ENCODE results near the gene CENPE.

The CENPE gene

GRCh38 chr4:103076747-103077347, 121.3 kb downstream of the CENPE start, which contains the start of gene SLC9B2:
SLC9B2 (minus strand) TSS chr4:103076761; CDS start chr4:103067550, 9,211 bp downstream.
- DNase-seq (ENCODE audit: low read depth in 2 of 2) = no peak

DNA sequence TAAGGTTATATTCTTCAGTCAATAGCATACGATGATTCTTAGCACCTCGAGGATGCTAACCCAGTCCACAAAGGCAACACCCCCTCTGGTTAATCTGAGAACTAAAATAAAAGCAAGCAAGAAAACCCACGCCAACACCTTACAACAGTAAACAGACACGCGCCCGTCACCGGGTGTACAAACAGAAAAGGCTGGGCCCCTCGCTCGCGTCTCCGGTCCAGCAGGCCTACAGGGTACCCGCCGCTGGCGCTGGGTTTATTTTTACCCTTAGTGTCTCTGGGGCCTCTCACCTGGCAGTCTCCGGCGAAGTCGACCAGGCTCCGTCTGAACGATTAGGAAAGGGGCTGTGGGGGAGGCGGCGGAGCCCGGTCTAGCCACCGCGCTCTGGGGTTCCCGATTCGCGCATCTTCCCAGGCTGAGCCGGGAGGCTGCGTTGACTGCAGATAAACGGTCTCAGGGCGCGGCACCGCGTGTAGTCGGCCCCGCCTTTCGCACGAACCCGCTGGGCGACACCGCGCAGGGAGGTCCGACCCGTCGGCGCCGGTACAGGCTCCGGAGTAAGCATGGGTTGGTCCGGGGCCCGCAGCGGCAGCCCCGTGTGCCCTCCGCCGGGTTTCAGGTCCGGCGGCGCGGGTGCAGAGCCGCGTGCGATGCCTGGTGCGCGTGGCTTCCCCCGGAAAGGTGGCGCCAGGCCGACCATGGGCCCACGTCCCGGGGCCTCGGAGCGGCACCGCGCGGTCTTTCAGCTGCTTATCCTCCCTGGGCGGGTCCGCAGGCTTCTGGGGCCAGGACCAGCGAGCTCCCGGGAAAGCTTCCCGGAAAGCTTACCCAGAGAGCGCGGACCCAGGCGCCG, 122.0 kb downstream of the CENPE start:
- DNase-seq (ENCODE audit: low read depth in 2 of 2) = peak; percentile 48 to 49

DNA sequence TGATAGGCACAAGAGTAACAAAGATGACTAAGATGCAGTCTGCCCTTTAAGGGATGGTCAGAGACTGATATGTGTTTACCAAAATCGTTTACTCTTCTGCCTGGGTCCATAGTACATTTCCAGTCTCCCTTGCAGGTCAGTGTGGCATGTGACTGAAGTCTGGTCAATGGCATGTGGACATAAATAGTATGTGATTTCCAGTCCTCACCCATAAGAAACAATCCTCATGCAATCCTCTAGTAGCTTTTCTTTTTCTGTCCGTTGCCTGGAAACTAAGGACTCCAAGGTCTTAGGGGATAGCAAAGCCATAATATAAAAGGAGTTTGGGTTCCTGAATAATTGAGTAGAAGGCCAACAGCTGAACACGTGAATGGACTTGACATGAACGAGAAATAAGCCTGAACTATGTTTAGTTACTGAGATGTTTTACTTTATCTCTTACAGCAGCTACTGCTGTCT, 122.7 kb downstream of the CENPE start:
- DNase-seq (ENCODE audit: low read depth in 2 of 2) = no peak

DNA sequence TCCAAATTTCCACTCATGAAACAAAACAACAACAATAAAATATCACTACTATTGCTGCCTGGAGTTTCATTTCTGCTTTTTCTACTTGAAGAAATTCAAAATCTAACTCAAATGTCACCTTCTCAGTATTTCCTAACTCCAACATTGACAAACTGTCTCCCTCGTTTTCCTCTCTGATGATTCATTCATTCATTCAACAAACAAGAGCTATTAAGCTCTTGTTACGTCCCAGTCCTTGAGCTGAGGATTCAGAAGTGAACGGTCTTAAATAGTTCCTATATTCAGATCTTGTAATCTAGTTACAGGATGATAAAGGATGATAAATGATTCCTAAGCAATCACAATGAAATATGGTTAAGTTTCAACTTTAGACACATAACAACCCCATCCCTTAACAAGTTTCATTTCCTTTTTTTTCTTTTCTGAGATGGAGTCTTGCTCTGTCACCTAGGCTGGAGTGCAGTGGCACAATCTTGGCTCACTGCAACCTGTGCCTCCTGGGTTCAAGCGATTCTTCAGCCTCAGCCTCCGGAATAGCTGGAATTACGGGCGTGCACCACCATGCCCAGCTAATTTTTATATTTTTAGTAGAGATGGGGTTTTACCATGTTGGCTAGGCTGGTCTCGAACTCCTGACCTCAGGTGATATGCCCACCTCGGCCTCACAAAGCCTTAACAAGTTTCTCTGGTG, 123.3 kb downstream of the CENPE start:
- no peak for DNase-seq (ENCODE audit: low read depth in 2 of 2)

DNA sequence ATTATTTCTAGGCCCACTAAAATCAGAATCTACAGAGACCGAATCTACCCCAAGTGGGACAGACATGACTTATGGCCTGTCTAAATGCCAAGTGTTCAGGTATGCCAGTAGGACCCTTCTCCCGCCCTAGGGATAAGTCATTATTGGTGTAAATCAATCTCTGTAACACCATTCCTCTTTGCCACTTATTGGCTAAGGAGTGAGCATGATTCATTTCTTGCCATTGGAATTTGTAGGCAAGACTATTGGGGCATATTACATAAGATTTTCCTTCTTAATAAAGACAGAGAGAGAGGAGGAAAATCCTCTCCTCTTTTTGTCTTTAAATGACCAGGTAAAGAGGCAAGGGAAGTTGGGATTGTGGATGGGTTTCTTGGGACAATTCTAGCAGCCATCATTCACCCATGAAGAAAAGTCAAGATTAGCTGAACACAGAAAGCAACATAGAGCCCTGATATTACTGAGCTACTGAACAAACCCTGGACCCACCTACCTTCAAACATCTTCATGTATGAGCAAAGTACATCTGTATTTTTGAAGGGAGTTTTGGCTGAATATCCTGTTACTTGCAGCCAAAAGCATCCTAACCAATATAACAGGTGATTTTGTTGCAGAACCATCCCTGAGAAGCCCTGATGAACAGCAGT, 124.2 kb downstream of the CENPE start:
- no peak for DNase-seq (ENCODE audit: low read depth in 2 of 2)

DNA sequence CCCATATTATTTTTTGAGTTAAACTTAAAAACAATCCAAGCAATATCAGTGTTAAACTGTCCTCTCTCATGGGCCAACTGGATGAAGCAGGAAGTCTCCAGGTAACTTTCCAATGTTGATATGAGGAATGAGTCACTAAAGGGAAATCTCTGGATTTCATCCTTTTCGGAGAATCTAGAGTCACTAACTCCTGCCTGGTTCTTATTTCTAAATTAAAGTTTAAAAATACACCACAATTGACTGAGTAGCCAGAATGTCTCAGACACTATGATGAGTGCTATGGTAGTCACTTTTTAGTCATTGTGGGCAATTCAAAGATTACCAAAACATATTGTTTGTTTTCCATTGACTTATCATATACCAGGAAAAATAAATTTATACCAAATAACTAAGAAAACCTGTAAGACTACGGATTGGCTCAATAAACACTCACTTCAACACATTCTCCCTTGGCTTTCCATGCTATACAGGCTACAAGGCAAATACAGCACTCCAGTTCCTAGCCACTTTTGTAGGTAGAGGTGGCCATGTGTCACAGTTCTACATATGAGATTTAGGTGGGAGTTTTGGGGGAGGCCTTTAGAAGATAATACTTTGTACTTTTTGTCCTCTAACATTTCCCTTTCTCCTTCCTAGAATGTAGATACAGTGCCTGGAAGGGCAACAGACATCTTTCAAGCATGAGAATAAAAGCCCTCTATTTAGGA, 130.1 kb downstream of the CENPE start:
- DNase-seq (ENCODE audit: low read depth in 2 of 2) = no peak

GRCh38 chr4:103060453-103061148, 137.5 kb downstream of the CENPE start:
- no peak for DNase-seq (ENCODE audit: low read depth in 2 of 2)

All from stimulated activated CD8-positive, alpha-beta memory T cell treated with anti-CD3 and anti-CD28 coated beads, Interleukin-15, amount 100 ng/mL, for 4 hours (primary cell).